ENCODE measurements around the gene ZC3H10.
"Not testable (repeated sequence)": the region's sequence is repeated elsewhere in the genome, so short reads cannot be mapped to it uniquely, and the experiment has no call there.

ZC3H10 gene

DNA sequence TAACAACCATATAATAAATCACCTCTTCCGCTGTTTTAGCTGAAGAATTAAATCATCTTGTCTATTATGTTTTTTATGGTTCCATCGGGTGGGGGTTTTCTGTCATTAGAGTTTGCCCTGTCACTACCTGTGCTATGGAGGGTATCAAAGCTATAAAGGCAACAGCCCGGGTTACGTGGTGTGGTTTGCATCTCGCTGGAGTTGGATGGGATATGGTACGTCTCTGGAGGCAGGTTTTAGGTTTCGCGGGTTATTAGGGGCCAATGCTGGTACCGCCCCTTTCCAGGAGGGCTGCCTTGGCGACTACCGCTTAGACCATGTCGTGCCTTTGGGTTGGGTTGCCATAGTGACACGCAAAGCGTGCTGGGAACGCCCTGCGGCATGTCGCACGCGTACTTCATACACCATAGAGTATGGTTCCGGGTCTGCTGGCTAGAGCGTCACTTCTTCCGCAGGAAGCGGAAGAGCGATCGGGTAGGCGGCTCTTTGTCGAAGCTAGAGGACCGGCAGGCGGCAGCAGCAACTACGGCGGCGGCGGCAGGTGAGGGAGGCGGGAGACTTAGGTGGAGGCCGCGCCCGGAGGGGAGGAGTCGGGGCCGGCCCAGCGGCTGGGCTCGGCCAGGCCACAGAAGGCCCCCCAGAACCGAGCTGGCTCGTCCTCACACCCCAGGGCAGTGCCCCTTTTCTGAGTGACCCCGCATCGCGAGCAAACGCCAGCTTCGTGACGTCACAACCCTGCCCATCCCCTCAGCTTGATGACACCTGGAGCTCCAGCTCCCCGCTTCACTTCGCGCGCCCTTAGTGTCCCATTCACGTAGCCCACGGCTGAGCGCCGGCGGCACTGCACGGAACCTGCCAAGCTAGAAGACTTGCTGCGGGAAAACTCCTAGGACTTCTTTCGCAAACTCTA is at the start of gene ZC3H10:
Gene ZC3H10 (plus strand): TSS at position 489 of the 910 bp plus-strand sequence. CDS start 2,297 bp downstream, outside the sequence.
- DNase-seq (ENCODE audit: low read depth in 1 of 2, low spot score in 1 of 2), result peak; percentile 84 to 92

DNA sequence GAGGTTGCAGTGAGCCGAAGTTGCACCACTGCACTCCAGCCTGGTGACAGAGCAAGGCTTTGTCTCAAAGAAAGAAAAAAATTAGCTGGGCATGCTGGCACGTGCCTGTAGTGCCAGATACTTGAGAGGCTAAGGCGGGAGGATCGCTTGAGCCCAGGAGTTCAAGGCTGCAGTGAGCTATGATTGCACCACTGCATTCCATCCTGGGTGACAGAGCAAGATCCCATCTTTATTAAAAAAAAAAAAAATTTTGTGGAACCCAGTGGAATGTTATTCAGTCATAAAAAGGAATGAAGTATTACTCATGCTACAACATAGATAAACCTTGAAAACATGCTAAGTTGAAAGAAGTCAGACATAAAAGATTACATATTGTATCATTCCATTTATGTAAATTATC is 46.4 kb upstream of the ZC3H10 start:
- DNase-seq (ENCODE audit: low read depth in 1 of 2, low spot score in 1 of 2), result no peak

DNA sequence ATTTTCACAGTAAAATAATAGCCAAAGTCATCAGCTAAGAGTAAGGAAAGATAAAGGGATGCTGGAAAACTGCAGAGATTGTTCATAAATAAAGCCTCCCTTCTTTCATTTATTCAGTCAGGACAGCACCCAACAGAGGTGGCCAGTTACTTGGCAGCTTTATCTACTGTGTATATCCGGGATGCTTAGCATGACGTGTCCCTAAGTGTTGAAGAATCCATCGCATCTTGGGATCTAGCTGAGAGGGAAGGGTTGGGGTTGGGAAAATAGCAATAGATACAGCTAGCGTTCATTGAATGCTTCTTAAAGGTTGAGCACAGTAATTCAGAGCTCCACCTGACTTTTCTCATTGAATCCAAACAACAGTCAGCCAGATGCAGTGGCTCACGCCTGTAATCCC is 43.7 kb upstream of the ZC3H10 start:
- no peak for DNase-seq (ENCODE audit: low read depth in 1 of 2, low spot score in 1 of 2)

DNA sequence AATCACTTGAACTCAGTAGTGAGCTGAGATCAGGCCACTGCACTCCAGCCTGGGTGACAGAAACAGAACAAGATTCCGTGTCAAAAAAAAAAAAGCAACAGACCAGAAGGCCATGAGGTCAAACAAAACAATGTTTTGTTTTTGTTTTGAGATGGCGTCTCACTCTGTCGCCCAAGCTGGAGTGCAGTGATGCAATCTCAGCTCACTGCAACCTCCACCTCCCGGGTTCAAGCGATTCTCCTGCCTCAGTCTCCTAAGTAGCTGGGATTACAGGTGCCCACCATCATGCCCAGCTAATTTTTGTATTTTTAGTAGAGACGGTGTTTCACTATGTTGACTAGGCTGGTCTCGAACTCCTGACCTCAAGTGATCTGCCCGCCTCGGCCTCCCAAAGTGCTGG is 40.1 kb upstream of the ZC3H10 start:
- DNase-seq (ENCODE audit: low read depth in 1 of 2, low spot score in 1 of 2), result not testable (repeated sequence)

GRCh38 chr12:56078427-56078826 is 39.6 kb upstream of the ZC3H10 start:
- no peak for DNase-seq (ENCODE audit: low read depth in 1 of 2, low spot score in 1 of 2)

GRCh38 chr12:56078931-56079722 is 38.9 kb upstream of the ZC3H10 start:
- peak; percentile 15 to 27 for DNase-seq (ENCODE audit: low read depth in 1 of 2, low spot score in 1 of 2)

DNA sequence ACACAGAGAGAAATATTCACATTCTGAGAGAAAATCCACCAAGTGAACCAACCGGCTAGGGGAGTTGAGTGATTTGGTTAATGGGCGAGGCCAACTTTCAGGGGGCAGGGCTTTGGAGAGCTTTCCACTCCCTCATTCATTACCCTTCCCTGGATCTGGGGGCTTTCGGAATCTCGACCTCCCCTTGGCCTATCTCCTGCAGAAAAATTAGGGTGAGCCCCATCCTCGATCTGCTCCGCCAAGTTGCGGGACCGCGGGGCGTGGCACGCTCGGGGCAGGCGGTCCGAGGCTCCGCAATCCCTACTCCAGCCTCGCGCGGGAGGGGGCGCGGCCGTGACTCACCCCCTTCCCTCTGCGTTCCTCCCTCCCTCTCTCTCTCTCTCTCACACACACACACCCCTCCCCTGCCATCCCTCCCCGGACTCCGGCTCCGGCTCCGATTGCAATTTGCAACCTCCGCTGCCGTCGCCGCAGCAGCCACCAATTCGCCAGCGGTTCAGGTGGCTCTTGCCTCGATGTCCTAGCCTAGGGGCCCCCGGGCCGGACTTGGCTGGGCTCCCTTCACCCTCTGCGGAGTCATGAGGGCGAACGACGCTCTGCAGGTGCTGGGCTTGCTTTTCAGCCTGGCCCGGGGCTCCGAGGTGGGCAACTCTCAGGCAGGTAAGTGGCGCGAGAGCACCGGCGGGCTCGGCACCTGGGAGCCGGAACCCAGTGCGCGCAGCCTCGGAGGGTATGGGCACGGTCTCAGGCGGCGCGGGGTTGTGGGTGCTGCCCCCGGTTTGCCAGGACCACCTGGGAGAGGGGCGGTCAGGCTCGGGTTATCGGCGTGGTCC is 38.1 kb upstream of the ZC3H10 start, which contains the start of gene ERBB3:
Gene ERBB3 (plus strand): TSS at position 443 of the 833 bp plus-strand sequence. CDS start 136 bp downstream, at position 579.
- peak; percentile 29 to 55 for DNase-seq (ENCODE audit: low read depth in 1 of 2, low spot score in 1 of 2)

DNA sequence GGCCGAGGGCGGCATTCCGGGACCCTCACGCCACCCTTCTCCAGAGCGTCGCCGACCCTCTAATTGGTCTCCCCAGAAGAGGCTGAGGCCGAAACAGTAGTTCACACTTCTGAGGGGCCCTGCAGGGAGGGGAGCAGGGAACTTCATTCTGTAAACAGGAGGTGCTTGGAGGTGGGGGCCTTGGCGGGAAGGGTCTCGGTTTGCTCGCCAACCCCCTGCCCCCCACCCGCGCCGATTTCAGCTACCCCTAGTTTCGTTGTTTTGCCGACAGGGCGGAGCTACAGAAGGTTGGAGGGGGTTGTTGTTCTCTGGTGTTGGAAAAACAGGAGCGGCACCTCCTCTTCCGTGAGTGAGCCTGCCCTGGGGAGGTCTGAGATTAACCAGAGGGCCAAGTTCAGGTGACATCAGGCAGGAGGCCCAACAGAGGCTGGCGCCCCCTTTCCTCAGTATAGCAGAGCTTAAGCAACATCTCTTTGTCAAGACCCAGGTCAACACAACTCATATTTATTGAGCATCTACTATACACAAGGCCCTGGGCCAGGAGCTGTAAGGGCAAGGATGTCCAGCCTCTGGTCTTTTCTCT is 37.4 kb upstream of the ZC3H10 start:
- DNase-seq (ENCODE audit: low read depth in 1 of 2, low spot score in 1 of 2), result no peak

GRCh38 chr12:56081393-56082347 is 36.4 kb upstream of the ZC3H10 start:
- DNase-seq (ENCODE audit: low read depth in 1 of 2, low spot score in 1 of 2), result no peak

- DNase-seq (ENCODE audit: low read depth in 1 of 2, low spot score in 1 of 2), result no peak
These were observed 35.7 kb upstream of the ZC3H10 start for GRCh38 chr12:56082382-56082781.

DNA sequence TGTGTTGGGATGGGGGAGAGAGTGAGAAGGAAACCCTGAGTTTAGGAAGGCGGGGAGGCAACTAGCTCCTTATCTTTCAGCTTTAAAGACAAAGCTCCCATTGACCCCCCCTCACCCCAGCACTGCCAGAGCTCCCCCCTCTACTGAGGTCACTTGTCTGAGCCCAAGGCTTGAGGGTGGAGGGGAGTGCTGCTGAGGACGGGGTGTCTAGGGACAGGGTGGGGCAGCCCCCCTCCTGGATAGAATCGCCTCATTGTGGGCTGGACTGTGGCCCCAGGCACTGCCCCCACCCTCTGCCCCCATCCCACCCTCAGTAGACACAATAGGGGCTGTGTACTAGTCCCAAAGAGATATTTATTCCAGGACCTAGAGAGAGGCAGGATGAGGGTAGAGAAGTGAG is 35.1 kb upstream of the ZC3H10 start:
- no peak for DNase-seq (ENCODE audit: low read depth in 1 of 2, low spot score in 1 of 2)

DNA sequence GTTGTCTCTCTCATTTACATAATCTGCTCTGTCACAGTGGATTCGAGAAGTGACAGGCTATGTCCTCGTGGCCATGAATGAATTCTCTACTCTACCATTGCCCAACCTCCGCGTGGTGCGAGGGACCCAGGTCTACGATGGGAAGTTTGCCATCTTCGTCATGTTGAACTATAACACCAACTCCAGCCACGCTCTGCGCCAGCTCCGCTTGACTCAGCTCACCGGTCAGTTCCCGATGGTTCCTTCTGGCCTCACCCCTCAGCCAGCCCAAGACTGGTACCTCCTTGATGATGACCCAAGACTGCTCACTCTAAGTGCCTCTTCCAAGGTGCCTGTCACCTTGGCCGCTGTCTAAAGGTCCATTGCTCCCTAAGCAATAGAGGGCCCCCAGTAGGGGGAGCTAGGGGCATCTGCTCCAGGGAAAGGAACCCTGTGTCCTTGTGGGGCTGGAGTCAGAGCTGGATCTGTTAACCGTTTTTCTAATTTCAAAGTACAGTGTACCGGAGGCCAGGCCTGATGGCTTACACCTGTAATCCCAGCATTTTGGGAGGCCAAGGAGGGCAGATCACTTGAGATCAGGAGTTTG is 33.0 kb upstream of the ZC3H10 start:
- DNase-seq (ENCODE audit: low read depth in 1 of 2, low spot score in 1 of 2), result no peak

DNA sequence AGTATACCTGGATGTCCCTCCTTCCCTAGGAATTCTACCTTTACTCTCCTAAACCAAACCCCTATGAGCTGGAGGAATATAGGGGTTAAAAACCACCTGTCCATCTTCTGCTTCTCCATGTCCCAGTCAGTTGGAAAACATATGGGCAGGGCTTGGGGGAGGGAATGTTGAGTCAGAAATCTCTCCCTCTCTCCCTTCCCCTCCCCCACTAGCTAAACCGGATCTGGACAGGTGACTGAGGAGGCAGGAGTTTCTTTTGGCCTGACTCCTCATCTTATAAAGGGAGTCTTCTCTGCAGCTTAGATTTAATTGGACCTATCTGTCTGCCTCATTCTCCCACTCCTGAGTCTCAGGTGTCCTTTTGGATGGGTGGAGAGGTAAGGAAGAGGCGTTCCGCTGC is 32.0 kb upstream of the ZC3H10 start:
- no peak for DNase-seq (ENCODE audit: low read depth in 1 of 2, low spot score in 1 of 2)

- DNase-seq (ENCODE audit: low read depth in 1 of 2, low spot score in 1 of 2), result no peak
These were observed 31.5 kb upstream of the ZC3H10 start for GRCh38 chr12:56086608-56087007.

DNA sequence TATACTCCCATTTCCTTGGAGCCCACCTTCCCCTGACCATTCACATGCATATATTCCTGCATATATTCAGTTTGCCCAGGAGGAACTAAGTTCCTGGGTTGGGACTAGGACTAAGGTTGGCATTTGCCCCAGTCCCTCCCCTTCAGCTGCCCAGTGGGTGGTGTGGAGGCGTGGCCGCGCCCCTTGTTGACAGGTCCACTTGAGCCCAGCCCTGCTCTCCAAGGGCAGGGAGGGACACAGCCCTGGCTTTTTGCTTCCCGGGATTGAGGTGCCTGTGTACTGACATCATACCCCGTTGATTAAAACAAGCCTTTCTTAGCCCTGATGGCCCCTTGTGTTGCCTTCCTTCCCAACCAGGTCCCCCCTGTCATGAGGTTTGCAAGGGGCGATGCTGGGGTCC is 30.8 kb upstream of the ZC3H10 start:
- no peak for DNase-seq (ENCODE audit: low read depth in 1 of 2, low spot score in 1 of 2)

- DNase-seq (ENCODE audit: low read depth in 1 of 2, low spot score in 1 of 2), result no peak
These were observed 20.3 kb upstream of the ZC3H10 start for GRCh38 chr12:56097738-56098137.

- DNase-seq (ENCODE audit: low read depth in 1 of 2, low spot score in 1 of 2), result no peak
These were observed 19.5 kb upstream of the ZC3H10 start for GRCh38 chr12:56098592-56098991.

GRCh38 chr12:56099787-56100186 is 18.3 kb upstream of the ZC3H10 start:
- DNase-seq (ENCODE audit: low read depth in 1 of 2, low spot score in 1 of 2), result no peak

DNA sequence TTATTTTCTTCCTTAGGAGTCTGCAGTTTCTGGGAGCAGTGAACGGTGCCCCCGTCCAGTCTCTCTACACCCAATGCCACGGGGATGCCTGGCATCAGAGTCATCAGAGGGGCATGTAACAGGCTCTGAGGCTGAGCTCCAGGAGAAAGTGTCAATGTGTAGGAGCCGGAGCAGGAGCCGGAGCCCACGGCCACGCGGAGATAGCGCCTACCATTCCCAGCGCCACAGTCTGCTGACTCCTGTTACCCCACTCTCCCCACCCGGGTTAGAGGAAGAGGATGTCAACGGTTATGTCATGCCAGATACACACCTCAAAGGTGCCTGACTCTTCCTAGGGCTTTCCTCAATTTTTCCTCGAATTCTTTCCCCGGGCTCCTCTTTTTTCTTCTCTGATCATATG is 17.0 kb upstream of the ZC3H10 start:
- DNase-seq (ENCODE audit: low read depth in 1 of 2, low spot score in 1 of 2), result no peak
